ENCODE data around the gene SZRD1.

The SZRD1 gene

GRCh38 chr1:16397120-16397519, 30.1 kb downstream of the SZRD1 start:
- DNase-seq: no peak

DNA sequence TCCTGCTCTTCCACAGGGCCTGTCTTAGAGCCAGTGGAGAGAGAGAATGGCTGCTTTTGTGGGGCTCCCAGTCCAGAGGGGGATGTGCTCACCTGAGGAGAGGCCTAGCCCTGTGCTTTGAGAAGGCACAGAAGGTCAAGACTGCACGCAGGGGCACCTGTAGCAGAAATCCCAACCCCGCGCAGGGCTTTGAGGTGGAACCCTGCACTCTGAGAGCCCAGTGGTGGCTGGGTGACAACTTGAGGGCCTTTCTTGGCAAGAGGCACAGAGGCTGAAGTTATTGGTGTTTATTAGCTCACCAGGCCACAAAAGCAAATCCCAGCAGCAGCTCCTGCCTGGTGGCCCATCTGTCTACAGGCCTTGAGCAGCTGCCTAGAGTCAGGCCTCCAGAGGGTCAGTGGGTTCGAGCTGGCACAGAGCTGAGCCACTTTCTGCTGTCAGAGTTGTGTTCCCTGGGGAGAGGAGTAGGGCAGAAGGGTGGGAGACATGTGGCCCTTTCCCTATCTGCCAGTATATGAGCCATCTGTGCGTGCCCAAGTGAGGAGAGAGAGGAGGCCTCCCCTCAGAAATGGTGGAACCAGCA, 31.4 kb downstream of the SZRD1 start:
- DNase-seq: no peak

DNA sequence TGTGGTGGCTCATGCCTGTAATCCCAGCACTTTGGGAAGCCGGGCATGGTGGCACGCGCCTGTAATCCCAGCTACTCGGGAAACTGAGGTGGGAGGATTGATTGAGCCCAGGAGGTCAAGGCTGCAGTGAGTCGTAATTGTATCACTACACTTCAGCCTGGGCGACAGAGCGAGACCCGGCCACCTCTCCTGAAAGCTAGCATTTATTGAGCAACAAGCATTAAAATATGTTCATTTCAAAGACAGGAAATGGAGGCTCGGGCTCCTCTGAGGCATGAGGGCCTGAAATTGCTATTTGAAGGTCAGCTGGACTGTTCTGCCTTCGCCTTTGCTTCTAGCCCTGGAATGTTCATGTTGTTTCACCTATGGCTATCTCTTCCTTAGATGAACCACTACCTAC, 35.7 kb downstream of the SZRD1 start:
- DNase-seq: no peak

GRCh38 chr1:16405441-16405840, 38.4 kb downstream of the SZRD1 start:
- no peak for DNase-seq

GRCh38 chr1:16406868-16407267, 39.8 kb downstream of the SZRD1 start:
- DNase-seq: no peak

GRCh38 chr1:16409536-16410152, 42.6 kb downstream of the SZRD1 start:
- DNase-seq: no peak

DNA sequence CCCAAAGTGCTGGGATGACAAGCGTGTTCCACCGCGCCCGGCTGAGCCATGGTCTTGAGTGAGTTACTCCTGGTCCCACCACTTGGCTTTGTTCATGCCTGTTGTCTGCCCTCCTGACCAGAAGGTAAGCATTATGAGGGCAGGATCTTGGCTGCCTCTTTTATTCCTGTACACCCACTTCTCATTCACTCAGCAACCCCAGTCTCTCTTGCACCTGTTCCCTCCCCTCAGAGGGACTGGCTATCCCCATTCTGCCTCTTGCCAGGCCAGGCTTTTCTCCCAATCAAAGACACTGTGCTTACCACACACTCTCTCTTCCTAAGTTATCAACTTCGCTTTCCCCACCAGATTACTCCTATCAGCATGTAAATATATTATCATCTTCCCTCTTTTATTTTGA, 43.8 kb downstream of the SZRD1 start:
- DNase-seq: no peak

DNA sequence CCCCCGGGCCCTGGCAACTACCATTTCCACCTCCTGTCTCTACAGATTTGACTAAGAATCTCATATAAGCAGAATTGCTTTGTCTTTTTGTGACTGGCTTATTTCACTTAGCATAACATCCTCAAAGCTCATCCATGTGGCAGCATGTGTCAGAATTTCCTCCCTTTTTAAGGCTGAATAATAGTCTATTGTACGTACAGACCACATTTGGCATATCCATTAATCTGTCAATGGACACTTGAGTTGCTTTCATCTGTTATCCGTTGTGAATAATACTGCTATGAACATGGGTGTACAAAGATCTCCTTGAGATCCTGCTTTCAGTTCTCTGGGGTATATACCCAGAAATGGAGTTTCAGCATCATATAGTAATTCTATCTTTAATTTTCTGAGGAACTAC, 46.1 kb downstream of the SZRD1 start:
- no peak for DNase-seq

DNA sequence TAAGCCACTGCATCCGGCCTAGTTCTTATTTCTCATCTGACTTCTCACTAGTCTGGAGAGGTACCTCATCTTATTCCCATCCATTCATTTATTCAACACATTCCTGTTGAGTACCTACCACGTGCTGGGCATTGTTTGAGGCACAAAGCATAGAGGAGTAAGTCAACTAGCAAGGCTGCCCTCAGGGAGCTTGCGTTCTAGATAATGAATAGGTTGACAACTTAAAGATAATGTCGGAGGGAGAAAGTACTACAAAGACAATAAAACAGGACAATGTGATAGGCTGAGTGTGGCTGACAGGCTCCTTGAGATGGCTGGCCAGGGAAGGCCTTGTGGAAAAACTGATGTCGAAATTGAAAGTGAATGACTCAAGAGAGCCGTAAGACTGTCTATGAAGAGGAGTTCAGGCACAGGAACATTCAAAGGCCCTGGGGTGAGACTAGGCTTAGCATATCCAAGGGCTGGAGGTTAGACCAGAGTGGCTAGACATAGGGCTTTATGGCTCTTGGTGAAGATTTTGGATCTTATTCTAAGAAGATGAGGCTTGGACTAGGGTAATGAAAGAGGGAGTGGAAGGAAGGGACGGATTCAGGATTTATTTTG, 51.9 kb downstream of the SZRD1 start:
- peak; percentile 24 for DNase-seq

DNA sequence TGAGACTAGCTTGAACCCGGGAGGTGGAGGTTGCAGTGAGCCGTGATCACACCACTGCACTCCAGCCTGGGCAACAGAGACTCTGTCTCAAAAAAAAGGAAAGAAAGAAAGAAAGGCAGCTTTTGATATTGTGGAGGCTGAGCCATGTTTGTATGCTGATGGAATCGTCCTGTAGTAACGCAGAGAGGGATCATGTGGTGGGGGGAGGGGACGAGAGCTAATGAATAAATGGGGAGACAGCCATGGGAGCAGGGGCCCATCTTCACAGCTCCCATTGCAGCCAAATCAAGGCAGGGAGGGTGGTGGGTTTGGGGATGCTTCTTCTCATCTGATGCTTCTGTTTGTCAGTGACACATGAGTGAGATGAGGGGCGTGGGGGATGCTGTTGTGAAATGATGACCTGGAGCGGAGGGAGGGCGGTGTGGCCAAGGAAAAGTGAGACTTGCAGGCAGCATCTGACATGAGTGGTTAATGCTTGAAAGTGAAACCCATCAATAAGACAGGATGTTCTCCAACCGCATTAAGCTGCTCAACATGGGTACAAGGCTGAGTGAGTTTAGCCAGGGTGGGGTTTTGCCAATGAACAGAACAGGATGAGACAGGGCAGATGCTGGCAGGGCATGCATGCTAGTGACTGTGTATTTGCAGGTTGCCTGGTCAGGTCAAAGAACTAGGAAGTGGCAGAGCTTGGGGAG, 53.5 kb downstream of the SZRD1 start:
- peak; percentile 91 for DNase-seq

DNA sequence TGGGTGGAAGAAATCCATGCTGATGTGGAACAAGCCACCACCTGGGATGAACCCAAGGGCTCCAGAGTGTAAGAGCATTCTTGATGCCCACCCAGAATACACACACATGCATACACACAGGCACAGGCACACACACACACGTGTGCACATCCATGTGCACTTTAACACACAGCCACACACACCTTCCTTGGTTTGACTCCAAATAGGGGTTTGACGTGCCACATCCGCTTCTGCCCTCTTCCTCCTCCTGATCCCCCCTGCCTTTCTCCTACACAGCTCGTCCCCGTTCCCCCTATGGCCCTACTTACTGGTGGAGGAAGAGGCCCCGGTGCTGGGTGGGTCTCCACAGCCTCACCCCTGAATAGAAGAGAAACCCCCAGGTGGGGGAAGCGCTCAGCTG, 54.2 kb downstream of the SZRD1 start:
- no peak for DNase-seq

GRCh38 chr1:16422041-16422440, 55.0 kb downstream of the SZRD1 start:
- DNase-seq: no peak

DNA sequence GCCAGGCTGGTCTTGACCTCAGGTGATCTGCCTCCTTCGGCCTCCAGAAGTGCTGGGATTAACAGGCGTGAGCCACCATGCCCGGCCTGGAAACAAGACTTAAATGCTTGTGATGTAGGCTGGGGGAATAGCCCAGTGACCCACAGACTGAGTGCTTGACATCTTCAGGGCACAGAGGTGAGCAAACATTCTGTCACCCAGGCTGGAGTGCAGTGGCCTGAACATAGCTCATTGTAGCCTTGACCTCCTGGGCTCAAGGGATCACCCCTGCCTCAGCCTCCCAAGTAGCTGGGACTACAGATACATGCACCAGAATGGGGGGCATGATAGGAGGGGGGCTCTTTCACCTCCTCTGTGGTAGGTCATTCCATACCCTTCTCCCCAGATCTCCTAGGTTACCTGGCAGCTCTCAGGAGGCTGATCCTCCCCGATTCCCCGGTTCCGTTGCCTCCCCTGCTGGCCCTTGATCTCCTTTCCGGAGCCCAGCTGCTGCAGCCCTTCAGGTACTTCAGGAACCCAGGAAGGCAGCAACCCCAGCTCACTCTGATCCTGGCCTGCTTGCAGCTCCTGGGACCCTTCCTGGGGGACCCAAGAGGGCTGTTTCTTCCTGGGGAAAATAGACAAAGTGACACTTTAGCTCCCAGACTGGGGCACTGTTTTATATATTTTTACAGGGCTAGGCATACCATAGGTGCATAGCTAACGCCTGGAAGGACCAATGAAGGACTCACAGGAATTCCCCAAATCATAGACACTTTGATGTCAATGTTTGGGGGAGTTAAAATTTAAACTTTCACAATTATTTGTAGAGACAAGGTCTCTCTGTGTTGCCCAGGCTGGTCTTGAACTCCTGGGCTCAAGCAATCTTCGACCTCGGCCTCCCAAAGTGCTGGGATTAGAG, 58.3 kb downstream of the SZRD1 start:
- no peak for DNase-seq

GRCh38 chr1:16430606-16431005, 63.6 kb downstream of the SZRD1 start:
- no peak for DNase-seq

DNA sequence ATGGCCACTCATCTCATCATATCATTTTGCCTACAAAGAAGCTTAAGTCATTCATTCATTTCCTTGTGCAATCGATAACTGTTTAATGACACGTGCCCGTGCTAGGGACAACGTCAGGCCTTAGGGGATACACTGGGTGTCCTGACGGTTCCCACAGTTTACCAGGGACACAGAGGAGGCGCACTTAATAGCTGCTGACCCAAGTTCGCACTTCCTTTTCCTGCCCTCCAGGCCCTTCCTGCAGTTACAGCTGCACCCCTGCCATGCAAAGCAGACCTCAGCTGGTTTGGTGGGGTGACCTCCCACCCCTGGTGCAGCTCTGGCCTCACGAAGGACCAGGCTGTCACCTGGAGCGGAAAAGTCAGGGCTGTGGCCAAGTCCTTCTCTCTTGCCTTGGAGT, 66.0 kb downstream of the SZRD1 start:
- DNase-seq: no peak

- DNase-seq: no peak
These were observed 67.0 kb downstream of the SZRD1 start for GRCh38 chr1:16434007-16434406.

- peak; percentile 8 for DNase-seq
These were observed 67.5 kb downstream of the SZRD1 start for GRCh38 chr1:16434501-16434900.

DNA sequence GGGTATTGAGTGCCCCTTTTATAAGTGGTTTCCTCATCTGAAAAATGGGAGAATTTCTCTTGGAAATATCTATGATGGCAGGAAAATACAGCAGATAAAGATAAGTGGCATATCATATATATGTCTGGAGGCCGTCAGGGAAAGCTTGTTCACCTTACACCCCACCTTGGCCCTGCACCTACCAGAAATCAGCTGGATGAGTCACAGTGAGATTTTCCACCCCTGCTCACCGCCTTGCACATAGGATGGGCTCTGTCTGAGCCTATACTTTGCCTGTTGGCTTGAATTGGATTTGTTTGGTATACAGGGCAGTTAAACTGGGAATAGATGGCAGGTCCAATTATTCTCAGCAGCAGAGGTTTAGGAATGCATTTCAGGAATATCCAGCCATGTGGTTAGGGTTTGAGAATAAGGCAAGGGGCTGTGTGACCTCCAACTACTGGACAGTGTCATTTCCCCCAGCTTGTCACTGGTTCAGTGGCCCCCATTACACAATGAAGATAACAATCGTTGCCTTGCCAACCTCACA, 70.0 kb downstream of the SZRD1 start, which contains the start of gene SPATA21:
SPATA21 (minus strand) TSS at position 479 of the 529 bp plus-strand sequence. CDS start 6,053 bp downstream, outside the sequence.
- no peak for DNase-seq

- DNase-seq: no peak
These were observed 71.5 kb downstream of the SZRD1 start for GRCh38 chr1:16438516-16438915.

DNA sequence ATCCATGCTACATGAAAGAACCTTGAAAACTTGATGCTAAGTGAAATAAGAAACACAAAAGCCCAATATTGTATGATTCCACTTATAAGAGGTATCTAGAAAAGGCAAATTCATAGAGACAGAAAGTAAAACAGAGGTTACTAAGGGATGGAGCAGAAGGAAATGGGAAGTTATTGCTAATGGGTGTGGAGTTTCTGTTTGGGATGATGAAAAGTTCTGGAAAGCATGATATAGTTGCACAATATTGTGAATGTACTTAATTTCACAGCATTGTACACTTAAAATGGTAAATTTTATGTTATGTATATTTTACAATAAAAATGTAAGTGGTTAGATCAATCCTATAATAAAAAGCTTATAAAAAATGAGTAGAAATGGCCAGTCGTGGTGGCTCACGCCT, 71.9 kb downstream of the SZRD1 start:
- no peak for DNase-seq

DNA sequence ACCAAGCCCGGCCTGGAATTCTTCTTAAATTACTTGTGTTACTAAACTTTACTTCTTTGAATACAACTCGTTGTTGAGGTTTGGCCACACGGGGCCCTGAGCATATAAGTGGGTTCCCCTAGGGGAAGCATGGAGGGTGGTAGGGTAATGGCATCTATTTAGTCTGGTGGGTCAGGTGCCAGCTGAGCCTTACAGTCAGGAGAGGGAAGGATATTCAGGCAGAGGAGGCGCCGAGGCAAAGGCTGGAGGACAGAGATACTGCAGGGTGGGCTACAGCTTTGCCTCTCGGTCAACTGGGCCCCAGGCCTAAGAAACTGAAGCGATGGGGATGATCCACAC, 73.1 kb downstream of the SZRD1 start:
- no peak for DNase-seq

- DNase-seq: peak; percentile 96
These were observed 73.6 kb downstream of the SZRD1 start, which contains the start of gene NECAP2 for GRCh38 chr1:16440470-16441281. Gene NECAP2, plus strand, starts transcription at chr1:16440724. Its CDS starts 38 bp downstream, at chr1:16440762.
